ENCODE measurements around the gene BFSP2. TPM values are rescaled to one million over a fixed set of nuclear protein-coding genes. Genes with fewer than 3 reads are reported as not detected.
"Not testable (repeated sequence)": the region's sequence is repeated elsewhere in the genome, so short reads cannot be mapped to it uniquely, and the experiment has no call there.

Gene BFSP2
- total RNA-seq, 1 experiment from 2014 or later = not detected

DNA sequence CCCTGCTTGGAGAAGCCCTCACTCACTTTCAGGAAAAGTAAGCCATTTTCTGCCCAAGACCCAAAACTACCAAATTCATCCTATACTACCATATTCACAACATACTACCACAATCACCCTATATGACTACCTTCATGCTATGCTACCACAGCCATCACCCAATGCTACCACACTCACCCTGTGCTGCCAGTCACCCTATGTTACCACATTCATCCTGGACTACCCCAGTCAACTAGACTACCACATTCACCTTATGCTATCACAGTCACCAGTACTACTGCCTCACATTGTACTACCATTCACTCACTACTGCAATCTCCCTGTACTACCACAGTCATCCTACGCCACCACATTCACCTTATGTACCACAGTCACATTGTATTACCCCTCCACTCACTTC lies 115.3 kb downstream of the BFSP2 start:
- in situ Hi-C loops (cut with HindIII; ENCODE audit: low pct_unique_long_range_greater_than_20kb, low sequenced_read_pairs) = no loop called here
- no peak for DNase-seq (ENCODE audit: low read depth, low spot score)

DNA sequence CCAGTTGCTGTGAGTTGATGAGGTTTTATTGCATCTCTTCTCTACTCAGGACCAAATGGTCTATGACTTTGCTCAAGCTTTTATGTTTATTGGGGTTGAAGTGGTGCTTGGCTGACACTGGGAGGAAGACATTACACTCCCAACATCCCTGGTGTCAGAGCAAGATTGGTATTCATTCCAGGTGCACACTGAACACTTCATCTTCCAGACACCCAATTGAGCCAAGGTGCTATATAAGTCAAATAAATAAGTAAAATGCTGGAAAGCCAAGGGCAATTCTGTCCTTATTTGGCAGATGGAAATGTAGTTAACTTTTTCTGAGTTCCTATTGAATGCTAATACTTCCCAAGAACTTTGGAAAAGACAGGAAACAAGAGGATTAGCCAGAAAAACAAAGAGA lies 120.4 kb downstream of the BFSP2 start:
- in situ Hi-C loops (cut with HindIII; ENCODE audit: low pct_unique_long_range_greater_than_20kb, low sequenced_read_pairs) = no loop called here

DNA sequence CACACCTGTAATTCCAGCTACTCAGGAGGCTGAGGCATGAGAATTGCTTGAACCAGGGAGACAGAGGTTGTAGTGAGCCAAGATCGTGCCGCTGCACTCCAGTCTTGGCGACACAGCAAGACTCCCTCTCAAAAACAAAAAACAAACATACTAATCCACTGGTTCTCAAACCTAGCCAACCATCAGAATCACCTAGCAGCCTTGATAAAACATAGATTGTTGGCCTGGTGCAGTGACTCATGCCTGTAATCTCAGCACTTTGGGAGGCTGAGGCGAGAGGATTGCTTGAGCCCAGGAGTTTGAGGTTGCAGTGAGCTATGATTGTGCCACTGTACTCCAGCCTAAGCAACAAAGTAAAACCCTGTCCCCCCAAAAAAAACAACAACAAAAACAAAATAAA lies 121.1 kb downstream of the BFSP2 start:
- DNase-seq (ENCODE audit: low read depth, low spot score); in situ Hi-C loops (cut with HindIII; ENCODE audit: low pct_unique_long_range_greater_than_20kb, low sequenced_read_pairs): not testable (repeated sequence)

More for the DNA sequence above, 120.4 kb downstream of the BFSP2 start:
- no peak for DNase-seq (ENCODE audit: low read depth, low spot score)

DNA sequence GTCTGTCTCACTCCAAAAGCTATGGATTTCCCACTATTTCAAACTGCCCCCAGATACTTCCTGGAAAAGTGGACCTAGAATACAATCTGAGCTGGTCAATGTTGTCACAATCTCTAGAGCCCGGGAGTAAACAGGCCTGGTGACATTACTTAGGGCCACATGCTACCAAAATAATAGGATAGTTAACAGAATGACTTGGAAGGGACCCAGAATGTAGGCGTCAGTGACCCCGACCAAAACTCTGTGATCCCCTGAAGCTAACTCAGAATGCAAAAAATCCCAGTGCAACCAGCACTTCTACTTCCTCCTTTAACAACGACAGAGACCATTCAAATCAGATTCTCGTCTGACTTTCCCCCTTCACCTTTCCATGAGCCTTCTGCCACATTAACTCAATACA lies 122.1 kb downstream of the BFSP2 start:
- in situ Hi-C loops (cut with HindIII; ENCODE audit: low pct_unique_long_range_greater_than_20kb, low sequenced_read_pairs) = no loop called here

DNA sequence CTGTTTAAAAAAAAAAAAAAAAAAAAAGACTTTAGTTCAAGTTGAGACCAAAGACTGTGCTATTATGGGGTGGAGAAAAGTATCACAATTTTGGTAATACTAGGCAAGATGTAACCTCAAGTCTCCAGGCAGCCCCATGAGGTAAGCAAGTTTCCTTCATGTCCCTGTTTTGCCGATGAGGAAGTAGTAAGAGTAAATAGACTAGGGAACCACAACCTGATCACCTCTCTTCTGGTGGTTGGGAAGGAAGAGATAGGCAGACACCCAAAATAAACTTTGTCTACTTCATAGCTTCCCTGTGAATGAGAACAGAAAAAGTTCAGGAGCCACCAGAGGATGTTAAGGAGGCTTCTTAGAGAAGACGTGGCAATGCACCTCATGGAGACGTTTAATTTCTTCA lies 123.9 kb downstream of the BFSP2 start:
- in situ Hi-C loops (cut with HindIII; ENCODE audit: low pct_unique_long_range_greater_than_20kb, low sequenced_read_pairs); DNase-seq (ENCODE audit: low read depth, low spot score): not testable (repeated sequence)

More for the DNA sequence above, 122.1 kb downstream of the BFSP2 start:
- DNase-seq (ENCODE audit: low read depth, low spot score) = no peak

Other genes with a start within 250 kb of the BFSP2 start
- gene CDV3, start 173.6 kb downstream of the BFSP2 start, total RNA-seq (2014; rRNA removed; shearing (Covaris generic)) = 131 and 133 TPM in 2 replicates

Data from SK-MEL-5 (cell line).